Stimulated activated CD4-positive, alpha-beta T cell treated with anti-CD3 and anti-CD28 coated beads, Interleukin-2, amount 100 ng/mL, for 48 hours (primary cell): ENCODE results near the gene GSK3A.

ENCODE experiments used
- DNase-seq, 2 donors: peaks; one replicate each; pipeline ENCODE4 v3.0.0-alpha.2; 2020

Gene GSK3A

GRCh38 chr19:42247640-42248199, 5.3 kb upstream of the GSK3A start:
- DNase-seq = no peak

- DNase-seq = no peak
Measured at GRCh38 chr19:42246922-42247639, 4.7 kb upstream of the GSK3A start.

- DNase-seq = no peak
Measured at GRCh38 chr19:42246143-42246921, 3.9 kb upstream of the GSK3A start.

GRCh38 chr19:42245231-42245630, 2.8 kb upstream of the GSK3A start:
- DNase-seq = no peak

- DNase-seq = peak; percentile 84 to 86
Measured at GRCh38 chr19:42244347-42245220, 2.2 kb upstream of the GSK3A start.

- no peak for DNase-seq
Measured at GRCh38 chr19:42242069-42242511, 312 bp downstream of the GSK3A start.

- no peak for DNase-seq
Measured at GRCh38 chr19:42241279-42241678, 1.1 kb downstream of the GSK3A start.

GRCh38 chr19:42239544-42240220, 2.7 kb downstream of the GSK3A start:
- DNase-seq = no peak

- DNase-seq = no peak
Measured at GRCh38 chr19:42235181-42235580, 7.2 kb downstream of the GSK3A start.

GRCh38 chr19:42234364-42234763, 8.0 kb downstream of the GSK3A start:
- DNase-seq = no peak

- DNase-seq = no peak
Measured at GRCh38 chr19:42233678-42234292, 8.6 kb downstream of the GSK3A start.

GRCh38 chr19:42233106-42233505, 9.3 kb downstream of the GSK3A start:
- no peak for DNase-seq

- no peak for DNase-seq
Measured at GRCh38 chr19:42232435-42232834, 10.0 kb downstream of the GSK3A start.

GRCh38 chr19:42230571-42230970, 11.8 kb downstream of the GSK3A start:
- DNase-seq = no peak

GRCh38 chr19:42229855-42230351, 12.5 kb downstream of the GSK3A start:
- DNase-seq = no peak

- DNase-seq = no peak
Measured at GRCh38 chr19:42229301-42229854, 13.0 kb downstream of the GSK3A start.

- no peak for DNase-seq
Measured at GRCh38 chr19:42228641-42229040, 13.8 kb downstream of the GSK3A start.

- no peak for DNase-seq
Measured at GRCh38 chr19:42226886-42227285, 15.5 kb downstream of the GSK3A start.

GRCh38 chr19:42225718-42226292, 16.6 kb downstream of the GSK3A start:
- DNase-seq = no peak

GRCh38 chr19:42224940-42225717, 17.3 kb downstream of the GSK3A start:
- DNase-seq = no peak
